Mononuclear cell (primary cell): Measurements from ENCODE around the gene MYO9B. TPM values are rescaled to one million over a fixed set of nuclear protein-coding genes. Genes with fewer than 3 reads are reported as not detected.
A peak's percentile ranks its signal among the peaks of the same experiment; 100 is the strongest.

Experiments used
- H3K27me3 ChIP-seq: 2 replicates; pipeline ENCODE4 v1.6.0; 2011; ENCODE audit warnings: low read length, control low read depth; ENCODE audit not compliant: insufficient read depth
- H3K4me1 ChIP-seq: 2 replicates; pipeline ENCODE4 v1.5.1; 2011; ENCODE audit warnings: mild to moderate bottlenecking, low read length, control low read depth; ENCODE audit not compliant: insufficient read depth
- H3K4me3 ChIP-seq: 2 replicates; pipeline ENCODE4 v1.5.1; 2011; ENCODE audit warnings: mild to moderate bottlenecking, low read length, moderate library complexity
- H3K9me3 ChIP-seq: 2 replicates; pipeline ENCODE4 v1.5.1; 2011; ENCODE audit warnings: low read depth, mild to moderate bottlenecking, control low read depth, low read length
- total RNA-seq: library from RNA; depleted of rRNA; stranded (reverse); fragments of >200 nt; gene quantifications from one replicate; pipeline ENCODE4 v1.2.3, GENCODE V29; 2012

Gene MYO9B
- 197 TPM for total RNA-seq

GRCh38 chr19:17075035-17075863 is at the start of gene MYO9B, which contains the start of gene HAUS8:
TSS of gene MYO9B (plus strand) at chr19:17075777. CDS start at chr19:17101718, 25,941 bp downstream.
TSS of gene HAUS8 (minus strand) at chr19:17075452. CDS start at chr19:17075422, 30 bp downstream.
- peaks cover 57% of the 10 kb centered on the region for H3K4me1 ChIP-seq
- H3K27me3 ChIP-seq = no peaks in the 10 kb centered on the region
- H3K4me3 ChIP-seq = peak within 1 kb of the TSS; percentile 77
- no peaks in the 10 kb centered on the region for H3K9me3 ChIP-seq

GRCh38 chr19:17025991-17026658 is 49.5 kb upstream of the MYO9B start:
- H3K27me3 ChIP-seq = peaks cover 28% of the 10 kb centered on the region
- peaks cover 31% of the 10 kb centered on the region for H3K4me1 ChIP-seq
- H3K4me3 ChIP-seq = no peak overlapping the region
- no peaks in the 10 kb centered on the region for H3K9me3 ChIP-seq

GRCh38 chr19:17026706-17027534 is 48.7 kb upstream of the MYO9B start, which contains the start of gene CPAMD8:
TSS of gene CPAMD8 (minus strand) at chr19:17026810. CDS start at chr19:17026642, 168 bp downstream.
- Histone ChIP-seq H3K27me3 (peaks cover 28% of the 10 kb centered on the region), H3K9me3 (no peaks in the 10 kb centered on the region), H3K4me3 (no peak within 1 kb of the TSS), H3K4me1 (peaks cover 23% of the 10 kb centered on the region)

GRCh38 chr19:17027535-17027975 is 48.0 kb upstream of the MYO9B start:
- H3K4me3 ChIP-seq = no peak overlapping the region
- H3K27me3 ChIP-seq = peaks cover 28% of the 10 kb centered on the region
- H3K9me3 ChIP-seq = no peaks in the 10 kb centered on the region
- peaks cover 16% of the 10 kb centered on the region for H3K4me1 ChIP-seq

GRCh38 chr19:17031741-17032140 is 43.8 kb upstream of the MYO9B start:
- H3K4me1 ChIP-seq = peaks cover 10% of the 10 kb centered on the region
- H3K9me3 ChIP-seq = no peaks in the 10 kb centered on the region
- peaks cover 11% of the 10 kb centered on the region for H3K27me3 ChIP-seq
- H3K4me3 ChIP-seq = no peak overlapping the region

GRCh38 chr19:17035842-17036424 is 39.6 kb upstream of the MYO9B start:
- H3K27me3 ChIP-seq = no peaks in the 10 kb centered on the region
- H3K4me3 ChIP-seq = no peak overlapping the region
- H3K9me3 ChIP-seq = no peaks in the 10 kb centered on the region
- peaks cover 10% of the 10 kb centered on the region for H3K4me1 ChIP-seq

GRCh38 chr19:17036640-17037039 is 38.9 kb upstream of the MYO9B start:
- Histone ChIP-seq H3K27me3 (no peaks in the 10 kb centered on the region), H3K9me3 (no peaks in the 10 kb centered on the region), H3K4me3 (no peak overlapping the region), H3K4me1 (peaks cover 10% of the 10 kb centered on the region)

- Histone ChIP-seq H3K27me3 (no peaks in the 10 kb centered on the region), H3K9me3 (no peaks in the 10 kb centered on the region), H3K4me3 (no peak overlapping the region), H3K4me1 (peaks cover 10% of the 10 kb centered on the region)
Observed at GRCh38 chr19:17037184-17037583, 38.4 kb upstream of the MYO9B start.

- H3K27me3 ChIP-seq = no peaks in the 10 kb centered on the region
- peaks cover 10% of the 10 kb centered on the region for H3K4me1 ChIP-seq
- no peaks in the 10 kb centered on the region for H3K9me3 ChIP-seq
- H3K4me3 ChIP-seq = no peak overlapping the region
Observed at GRCh38 chr19:17037966-17038500, 37.5 kb upstream of the MYO9B start.

- H3K27me3 ChIP-seq = no peaks in the 10 kb centered on the region
- H3K4me1 ChIP-seq = no peaks in the 10 kb centered on the region
- no peaks in the 10 kb centered on the region for H3K9me3 ChIP-seq
- no peak overlapping the region for H3K4me3 ChIP-seq
Observed at GRCh38 chr19:17041976-17042375, 33.6 kb upstream of the MYO9B start.

GRCh38 chr19:17043744-17044143 is 31.8 kb upstream of the MYO9B start:
- no peak overlapping the region for H3K4me3 ChIP-seq
- no peaks in the 10 kb centered on the region for H3K4me1 ChIP-seq
- H3K9me3 ChIP-seq = no peaks in the 10 kb centered on the region
- no peaks in the 10 kb centered on the region for H3K27me3 ChIP-seq

GRCh38 chr19:17045907-17046502 is 29.6 kb upstream of the MYO9B start:
- Histone ChIP-seq H3K4me3 (no peak overlapping the region), H3K9me3 (no peaks in the 10 kb centered on the region), H3K4me1 (no peaks in the 10 kb centered on the region)

GRCh38 chr19:17048885-17049453 is 26.6 kb upstream of the MYO9B start:
- H3K4me1 ChIP-seq = no peaks in the 10 kb centered on the region
- no peaks in the 10 kb centered on the region for H3K9me3 ChIP-seq
- no peaks in the 10 kb centered on the region for H3K27me3 ChIP-seq
- H3K4me3 ChIP-seq = no peak overlapping the region

More at GRCh38 chr19:17045907-17046502, 29.6 kb upstream of the MYO9B start:
- no peaks in the 10 kb centered on the region for H3K27me3 ChIP-seq
